ENCODE data around the gene OGDHL. TPM values are rescaled to one million over a fixed set of nuclear protein-coding genes. Genes with fewer than 3 reads are reported as not detected.
"Not testable (repeated sequence)": the region's sequence is repeated elsewhere in the genome, so short reads cannot be mapped to it uniquely, and the experiment has no call there.

Gene OGDHL
- total RNA-seq, 4 donors from 2014 or later: 1.00 to 4.2 (median 2.4) TPM

DNA sequence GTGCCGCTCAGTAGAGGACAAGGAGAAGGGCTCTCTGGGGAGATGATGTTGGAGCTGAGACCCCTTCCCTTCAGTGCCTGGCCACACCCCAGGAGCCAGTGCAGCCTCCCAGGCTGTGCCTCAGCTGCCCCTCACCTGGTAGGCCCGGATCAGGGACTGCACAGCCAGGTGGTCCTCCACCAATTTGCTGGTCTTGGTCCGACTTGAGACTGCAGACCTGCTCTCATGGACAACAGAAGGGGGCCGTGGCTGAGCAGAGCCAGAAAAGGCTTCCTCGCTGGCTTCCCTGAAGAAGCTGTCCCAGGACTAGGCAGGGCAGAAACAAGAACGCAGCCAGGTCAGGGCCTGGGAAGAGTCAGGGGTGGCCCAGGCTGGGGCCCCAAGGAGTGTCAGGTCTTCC is 5.5 kb downstream of the OGDHL start:
- in situ Hi-C loops (cut with MboI; ENCODE audit: low pct_ligation_motif_present in 1 of 4, low pct_unique_long_range_greater_than_20kb in 1 of 4, low sequenced_read_pairs in 3 of 4): no loop called here

DNA sequence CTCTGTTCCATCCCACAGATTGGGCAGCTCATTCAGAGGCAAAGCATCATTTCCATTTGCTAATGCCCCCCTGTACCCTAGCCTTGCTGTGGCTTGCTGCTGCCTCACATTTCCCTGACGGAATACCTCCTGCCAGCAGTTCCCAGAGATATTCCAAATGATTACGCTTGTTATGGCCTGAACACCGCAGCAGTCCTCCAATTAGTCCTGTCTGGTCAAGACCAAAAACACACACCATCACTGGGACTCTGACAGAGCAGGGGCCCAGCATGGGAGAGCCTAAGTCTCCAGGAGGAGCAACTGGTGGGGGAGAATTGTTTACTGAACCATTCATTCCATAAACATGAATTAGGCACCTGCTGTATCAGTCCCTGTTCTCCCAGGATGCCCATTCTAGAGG is 6.1 kb downstream of the OGDHL start:
- in situ Hi-C loops (cut with MboI; ENCODE audit: low pct_ligation_motif_present in 1 of 4, low pct_unique_long_range_greater_than_20kb in 1 of 4, low sequenced_read_pairs in 3 of 4) (no loop called here), intact Hi-C loops (cut with DNase I; ENCODE audit: low total_unique reads) (no loop called here)
- H3K27ac ChIP-seq: no peak overlapping the region
- H3K4me3 ChIP-seq: no peak overlapping the region
- no peaks in the 10 kb centered on the region for H3K36me3 ChIP-seq
- no peaks in the 10 kb centered on the region for H3K4me1 ChIP-seq
- H3K27me3 ChIP-seq: peaks cover 4% of the 10 kb centered on the region
- no peak for DNase-seq
- no peak for TF ChIP-seq POLR2A (IDR thresholded peaks at IDR 0.05)
- TF ChIP-seq, protein P1, sequence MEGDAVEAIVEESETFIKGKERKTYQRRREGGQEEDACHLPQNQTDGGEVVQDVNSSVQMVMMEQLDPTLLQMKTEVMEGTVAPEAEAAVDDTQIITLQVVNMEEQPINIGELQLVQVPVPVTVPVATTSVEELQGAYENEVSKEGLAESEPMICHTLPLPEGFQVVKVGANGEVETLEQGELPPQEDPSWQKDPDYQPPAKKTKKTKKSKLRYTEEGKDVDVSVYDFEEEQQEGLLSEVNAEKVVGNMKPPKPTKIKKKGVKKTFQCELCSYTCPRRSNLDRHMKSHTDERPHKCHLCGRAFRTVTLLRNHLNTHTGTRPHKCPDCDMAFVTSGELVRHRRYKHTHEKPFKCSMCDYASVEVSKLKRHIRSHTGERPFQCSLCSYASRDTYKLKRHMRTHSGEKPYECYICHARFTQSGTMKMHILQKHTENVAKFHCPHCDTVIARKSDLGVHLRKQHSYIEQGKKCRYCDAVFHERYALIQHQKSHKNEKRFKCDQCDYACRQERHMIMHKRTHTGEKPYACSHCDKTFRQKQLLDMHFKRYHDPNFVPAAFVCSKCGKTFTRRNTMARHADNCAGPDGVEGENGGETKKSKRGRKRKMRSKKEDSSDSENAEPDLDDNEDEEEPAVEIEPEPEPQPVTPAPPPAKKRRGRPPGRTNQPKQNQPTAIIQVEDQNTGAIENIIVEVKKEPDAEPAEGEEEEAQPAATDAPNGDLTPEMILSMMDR (IDR thresholded peaks at IDR 0.05): no peak
- no peak for TF ChIP-seq POLR2AphosphoS5 (IDR thresholded peaks at IDR 0.05)
- TF ChIP-seq EP300 (IDR thresholded peaks at IDR 0.05; ENCODE audit: low read depth): no peak
- no peaks in the 10 kb centered on the region for H3K9me3 ChIP-seq
- 95% methylated on average over 3 of the region's 3 CpGs; no CpG with 5 or more reads in 1 of the 2 donors for WGBS, 2 donors (ENCODE audit: low coverage in 1 of 2)

More for the DNA sequence above, 5.5 kb downstream of the OGDHL start:
- Histone ChIP-seq H3K36me3 (no peaks in the 10 kb centered on the region), H3K4me1 (peaks cover 0 to under 1% (median under 1%) of the 10 kb centered on the region in 4 donors), H3K27me3 (peaks cover 10% of the 10 kb centered on the region), H3K27ac (no peak overlapping the region), H3K9me3 (no peaks in the 10 kb centered on the region), H3K4me3 (no peak overlapping the region)
- WGBS, 2 donors (ENCODE audit: low coverage in 1 of 2): 86% methylated on average over 5 of the region's 6 CpGs; no CpG with 5 or more reads in 1 of the 2 donors
- TF ChIP-seq EP300 (IDR thresholded peaks at IDR 0.05; ENCODE audit: low read depth) (no peak), POLR2A (IDR thresholded peaks at IDR 0.05) (no peak), POLR2AphosphoS5 (IDR thresholded peaks at IDR 0.05) (no peak)
- TF ChIP-seq, protein P1 (IDR thresholded peaks at IDR 0.05): no peak
- DNase-seq: no peak
- intact Hi-C loops (cut with DNase I; ENCODE audit: low total_unique reads): no loop called here

DNA sequence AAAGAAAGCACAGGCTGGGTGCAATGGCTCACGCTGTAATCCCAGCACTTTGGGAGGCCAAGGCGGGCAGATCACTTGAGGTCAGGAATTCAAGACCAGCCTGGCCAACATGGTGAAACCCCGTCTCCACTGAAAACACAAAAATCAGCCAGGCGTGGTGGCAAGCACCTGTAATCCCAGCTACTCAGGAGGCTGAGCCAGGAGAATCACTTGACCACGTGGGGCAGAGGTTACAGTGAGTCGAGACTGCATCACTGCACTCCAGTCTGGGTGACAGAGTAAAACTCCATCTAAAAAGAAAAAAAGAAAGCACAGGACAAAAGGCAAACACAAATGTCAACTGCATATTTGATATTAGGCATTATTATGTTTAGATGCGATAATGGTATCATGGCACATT is 7.2 kb downstream of the OGDHL start:
- 72 to 76% methylated on average over 3 to 7 of the region's 7 CpGs for WGBS, 2 donors (ENCODE audit: low coverage in 1 of 2)
- H3K9me3 ChIP-seq; H3K27me3 ChIP-seq; intact Hi-C loops (cut with DNase I; ENCODE audit: low total_unique reads); in situ Hi-C loops (cut with MboI; ENCODE audit: low pct_ligation_motif_present in 1 of 4, low pct_unique_long_range_greater_than_20kb in 1 of 4, low sequenced_read_pairs in 3 of 4); H3K27ac ChIP-seq; DNase-seq; H3K4me1 ChIP-seq; H3K4me3 ChIP-seq; H3K36me3 ChIP-seq: not testable (repeated sequence)

DNA sequence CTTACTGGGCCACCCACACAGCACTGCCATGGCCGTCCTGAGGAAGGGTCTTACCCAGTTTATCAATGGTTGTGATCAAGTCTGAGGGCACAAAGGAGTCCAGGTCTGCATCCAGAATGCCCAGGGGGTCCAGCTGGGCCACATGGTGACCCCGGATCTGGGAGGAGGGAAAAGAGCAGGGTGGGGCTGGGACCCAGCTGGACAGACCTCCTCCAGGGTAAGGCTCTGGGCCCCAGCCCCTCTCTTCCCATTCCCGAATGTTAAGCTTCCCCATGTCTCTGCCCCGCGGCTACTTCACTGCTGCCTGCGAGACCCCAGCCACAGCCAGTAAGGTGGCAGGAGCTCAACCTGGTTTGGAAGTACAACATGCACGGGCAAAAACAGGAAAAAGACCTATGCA is 9.5 kb downstream of the OGDHL start:
- in situ Hi-C loops (cut with MboI; ENCODE audit: low pct_ligation_motif_present in 1 of 4, low pct_unique_long_range_greater_than_20kb in 1 of 4, low sequenced_read_pairs in 3 of 4) (no loop called here), intact Hi-C loops (cut with DNase I; ENCODE audit: low total_unique reads) (no loop called here)
- 80 to 81% methylated on average over 2 to 7 of the region's 7 CpGs for WGBS, 2 donors (ENCODE audit: low coverage in 1 of 2)
- Histone ChIP-seq H3K9me3 (no peaks in the 10 kb centered on the region), H3K4me3 (no peak overlapping the region), H3K27me3 (no peaks in the 10 kb centered on the region), H3K27ac (no peak overlapping the region), H3K36me3 (no peaks in the 10 kb centered on the region), H3K4me1 (no peaks in the 10 kb centered on the region)
- no peak for DNase-seq
- TF ChIP-seq, protein P1 (IDR thresholded peaks at IDR 0.05): no peak
- TF ChIP-seq EP300 (IDR thresholded peaks at IDR 0.05; ENCODE audit: low read depth) (no peak), POLR2A (IDR thresholded peaks at IDR 0.05) (no peak), POLR2AphosphoS5 (IDR thresholded peaks at IDR 0.05) (no peak)

Data from transverse colon (tissue), 4 donors.